HepG2 (cell line): ENCODE results near the gene THBS1. TPM values are rescaled to one million over a fixed set of nuclear protein-coding genes. Genes with fewer than 3 reads are reported as not detected.

ENCODE experiments used
- EED ChIP-seq: sonication (generic); formaldehyde crosslinking; IDR thresholded peaks from 2 replicates; pipeline ENCODE4 v1.5.0; 2020; ENCODE audit warnings: mild to moderate bottlenecking, missing genetic modification reagents
- FOSL1 ChIP-seq: sonication (generic); formaldehyde crosslinking; IDR thresholded peaks from 2 replicates; pipeline ENCODE4 v1.9.0; 2021; ENCODE audit warnings: missing genetic modification reagents, borderline replicate concordance
- FOXA1 ChIP-seq, 2 experiments: fragments of 450-650 bp in 1 of 2; sonication (generic) in 1 of 2; formaldehyde crosslinking in 1 of 2; IDR thresholded peaks; 2 replicates each; pipeline versions ENCODE4 v1.4.0 to v1.6.1; 2016 to 2020; ENCODE audit warnings: missing genetic modification reagents in 1 of 2
- NR3C1 ChIP-seq: sonication (generic); formaldehyde crosslinking; IDR thresholded peaks from 2 replicates; pipeline ENCODE4 v1.4.0; 2020; ENCODE audit warnings: missing genetic modification reagents
- SALL2 ChIP-seq: sonication (generic); formaldehyde crosslinking; IDR thresholded peaks from 2 replicates; pipeline ENCODE4 v1.8.1; 2023; ENCODE audit warnings: mild to moderate bottlenecking, missing genetic modification reagents, inconsistent platforms
- STAG1 ChIP-seq: sonication (generic); formaldehyde crosslinking; IDR thresholded peaks from 2 replicates; pipeline ENCODE4 v1.4.0; 2020; ENCODE audit warnings: missing genetic modification reagents
- ZHX2 ChIP-seq, 2 experiments: sonication (generic) in 1 of 2; formaldehyde crosslinking in 1 of 2; IDR thresholded peaks; 2 replicates each; pipeline versions ENCODE4 v1.6.1 to v1.9.0; 2014 to 2022; ENCODE audit warnings: antibody characterized with exemption in 1 of 2, borderline replicate concordance in 1 of 2, inconsistent platforms in 1 of 2, low read depth in 1 of 2, missing genetic modification reagents in 1 of 2
- ZKSCAN8 ChIP-seq: IDR thresholded peaks from 2 replicates; pipeline ENCODE4 v1.6.1; 2016; ENCODE audit warnings: borderline replicate concordance, missing genetic modification reagents, missing compliant biosample characterization
- ZNF605 ChIP-seq: sonication (generic); formaldehyde crosslinking; IDR thresholded peaks from 2 replicates; pipeline ENCODE4 v1.8.0; 2022; ENCODE audit warnings: mild to moderate bottlenecking, missing genetic modification reagents
- polyA plus RNA-seq, 8 experiments: library from polyadenylated mRNA; depleted of rRNA in 3 of 8; stranded (reverse) in 7 of 8; unstranded in 1 of 8; fragments of >200 nt; fragmentation: Illumina TruSeq in 4 of 8; extraction: Trizol in 4 of 8; gene quantifications; 2 replicates each; pipeline versions ENCODE4 v1.2.1 to v1.2.3, GENCODE V29; 2011 to 2016; ENCODE audit warnings: low read depth in 4 of 8, missing spikeins in 1 of 8, mixed read lengths in 1 of 8; ENCODE audit not compliant: insufficient read depth in 1 of 8
- total RNA-seq, 5 experiments: library from RNA; depleted of rRNA; stranded (reverse); fragments of >200 nt; fragmentation: Illumina TruSeq; extraction: Trizol; gene quantifications; 2 replicates each; pipeline ENCODE4 v1.2.3, GENCODE V29; 2016; ENCODE audit warnings: low read depth in 1 of 5

THBS1 gene
- total and polyA plus RNA-seq, 2 of the 13 experiments (the other 11 are each of a cell fraction or from before 2014, with no cell fraction given): 54.7 to 67.1 TPM

- TF ChIP-seq ZHX2 (IDR thresholded peaks at IDR 0.05; ENCODE audit: low read depth) (no peak), ZHX2 (CRISPR knock-in tag; IDR thresholded peaks at IDR 0.05; ENCODE audit: borderline replicate concordance) (no peak), ZNF605 (CRISPR knock-in tag) (no peak), FOSL1 (CRISPR knock-in tag) (no peak), EED (no peak), ZKSCAN8 (CRISPR knock-in tag) (no peak), STAG1 (CRISPR knock-in tag) (peak; percentile 33), SALL2 (no peak), NR3C1 (no peak), FOXA1 (IDR thresholded peaks at IDR 0.05) (no peak), FOXA1 (CRISPR knock-in tag; IDR thresholded peaks at IDR 0.05) (no peak)
These were observed 2.9 kb downstream of the THBS1 start (continued) for GRCh38 chr15:39583596-39584265.
